GM19193 (cell line): ENCODE data around the gene RAD51B.

Source experiments
- POLR2A ChIP-seq: IDR thresholded peaks from 4 replicates; pipeline ENCODE4 v1.6.1; 2011; ENCODE audit not compliant: insufficient read depth, insufficient read length; ENCODE audit errors: extremely low read depth

Gene RAD51B

GRCh38 chr14:68733086-68733914 lies 913.7 kb downstream of the RAD51B start:
- no peak for TF ChIP-seq POLR2A

- TF ChIP-seq POLR2A = no peak
Observed at GRCh38 chr14:68734231-68734732, 914.7 kb downstream of the RAD51B start.

- no peak for TF ChIP-seq POLR2A
Observed at GRCh38 chr14:68735856-68736255, 916.3 kb downstream of the RAD51B start.

- no peak for TF ChIP-seq POLR2A
Observed at GRCh38 chr14:68736471-68736871, 916.9 kb downstream of the RAD51B start.

- no peak for TF ChIP-seq POLR2A
Observed at GRCh38 chr14:68737086-68737485, 917.5 kb downstream of the RAD51B start.

- TF ChIP-seq POLR2A = no peak
Observed at GRCh38 chr14:68738559-68738958, 919.0 kb downstream of the RAD51B start.

- TF ChIP-seq POLR2A = no peak
Observed at GRCh38 chr14:68739701-68740100, 920.1 kb downstream of the RAD51B start.

GRCh38 chr14:68740788-68741476 lies 921.4 kb downstream of the RAD51B start:
- TF ChIP-seq POLR2A = no peak

- no peak for TF ChIP-seq POLR2A
Observed at GRCh38 chr14:68741477-68741791, 921.9 kb downstream of the RAD51B start.

- TF ChIP-seq POLR2A = no peak
Observed at GRCh38 chr14:68741839-68742470, 922.4 kb downstream of the RAD51B start.

- no peak for TF ChIP-seq POLR2A
Observed at GRCh38 chr14:68744613-68745012, 925.0 kb downstream of the RAD51B start.

GRCh38 chr14:68747393-68747792 lies 927.8 kb downstream of the RAD51B start:
- no peak for TF ChIP-seq POLR2A

- no peak for TF ChIP-seq POLR2A
Observed at GRCh38 chr14:68748260-68748659, 928.7 kb downstream of the RAD51B start.

GRCh38 chr14:68748691-68749090 lies 929.1 kb downstream of the RAD51B start:
- no peak for TF ChIP-seq POLR2A
